IMR-90 (cell line): Measurements from ENCODE around the gene ST7. TPM values are rescaled to one million over a fixed set of nuclear protein-coding genes. Genes with fewer than 3 reads are reported as not detected.

Experiments
- ATAC-seq: fragments of 200-7000 bp; cut with Tn5 transposase; 2 replicates; pipeline ENCODE4 v1.9.1; 2020; ENCODE audit warnings: low read depth, mild to moderate bottlenecking, moderate library complexity
- BruUV-seq: library from RNA; stranded (reverse); fragments of 400-500 nt; replicated peaks from 2 replicates; lab custom pipeline; 2021; lab: Mats Ljungman, UMichigan
- CTCF ChIA-PET: fragments of 300-600 bp; formaldehyde crosslinking; extraction: SDS; loops from one replicate; lab custom pipeline; 2021; ENCODE audit warnings: antibody characterized with exemption; lab: Yijun Ruan, JAX
- POLR2A ChIA-PET: fragments of 300-600 bp; sonication (Branson Sonifier 250); formaldehyde crosslinking; loops from one replicate; lab custom pipeline; 2022; ENCODE audit warnings: antibody characterized with exemption; ENCODE audit not compliant: unreplicated experiment; lab: Charles Lee
- DNase-seq: peaks from one replicate; pipeline ENCODE4 v3.0.0; 2013
- H2AFZ ChIP-seq: replicated peaks from 2 replicates; pipeline ENCODE3; 2013; ENCODE audit warnings: low read length, mild to moderate bottlenecking; ENCODE audit not compliant: poor library complexity
- H2AK5ac ChIP-seq: 2 replicates; pipeline ENCODE4 v1.6.1; 2013; ENCODE audit warnings: low read depth, low read length, inconsistent platforms
- H2AK9ac ChIP-seq: replicated peaks from 2 replicates; pipeline ENCODE3; 2013; ENCODE audit warnings: mild to moderate bottlenecking, low read depth, low read length, moderate library complexity; ENCODE audit not compliant: poor library complexity
- H2BK120ac ChIP-seq: 2 replicates; pipeline ENCODE4 v1.6.1; 2013; ENCODE audit warnings: low read depth, low read length, inconsistent platforms
- H2BK15ac ChIP-seq: 3 replicates; pipeline ENCODE4 v1.6.1; 2013; ENCODE audit warnings: low read depth, low read length, inconsistent platforms
- H2BK20ac ChIP-seq: 2 replicates; pipeline ENCODE4 v1.6.1; 2013; ENCODE audit warnings: low read depth, mild to moderate bottlenecking, inconsistent platforms, low read length, moderate library complexity
- H2BK5ac ChIP-seq: 2 replicates; pipeline ENCODE4 v1.6.1; 2013; ENCODE audit warnings: mild to moderate bottlenecking, low read depth, low read length, inconsistent platforms; ENCODE audit not compliant: poor library complexity, severe bottlenecking
- H3K14ac ChIP-seq: replicated peaks from 2 replicates; pipeline ENCODE4 v1.6.1; 2013; ENCODE audit warnings: low read depth, low read length, inconsistent platforms
- H3K18ac ChIP-seq: 2 replicates; pipeline ENCODE4 v1.6.1; 2013; ENCODE audit warnings: low read depth, low read length, control low read depth
- H3K23ac ChIP-seq: 2 replicates; pipeline ENCODE4 v1.6.1; 2013; ENCODE audit warnings: low read depth, low read length, inconsistent platforms
- H3K27ac ChIP-seq: 2 replicates; pipeline ENCODE4 v1.5.1; 2013; ENCODE audit warnings: mild to moderate bottlenecking, control low read depth, low read length; ENCODE audit not compliant: insufficient read depth
- H3K27me3 ChIP-seq: 2 replicates; pipeline ENCODE4 v1.6.1; 2013; ENCODE audit warnings: low read length; ENCODE audit not compliant: control insufficient read depth, insufficient read depth
- H3K36me3 ChIP-seq: 2 replicates; pipeline ENCODE4 v1.6.1; 2013; ENCODE audit warnings: low read length, mixed read lengths; ENCODE audit not compliant: control insufficient read depth, insufficient read depth
- H3K4ac ChIP-seq: 2 replicates; pipeline ENCODE4 v1.6.1; 2013; ENCODE audit warnings: low read depth, low read length, inconsistent platforms
- H3K4me1 ChIP-seq: 2 replicates; pipeline ENCODE4 v1.6.1; 2013; ENCODE audit warnings: low read length, mixed read lengths; ENCODE audit not compliant: control insufficient read depth, insufficient read depth
- H3K4me2 ChIP-seq: 2 replicates; pipeline ENCODE4 v1.6.1; 2013; ENCODE audit warnings: low read depth, mild to moderate bottlenecking, control low read depth, low read length, moderate library complexity
- H3K4me3 ChIP-seq: 2 replicates; pipeline ENCODE4 v1.5.1; 2013; ENCODE audit warnings: low read depth, mild to moderate bottlenecking, control low read depth, low read length, moderate library complexity; ENCODE audit not compliant: insufficient read depth
- H3K56ac ChIP-seq: 2 replicates; pipeline ENCODE4 v1.6.1; 2013; ENCODE audit warnings: low read length, inconsistent platforms; ENCODE audit not compliant: insufficient read depth; ENCODE audit errors: extremely low read depth
- H3K79me1 ChIP-seq, 2 experiments: 2 replicates each; pipeline ENCODE4 v1.6.1; 2013; ENCODE audit warnings: low read length in 2 of 2, inconsistent platforms in 1 of 2, low read depth in 1 of 2
- H3K9ac ChIP-seq: 2 replicates; pipeline ENCODE4 v1.6.1; 2013; ENCODE audit warnings: low read depth, low read length, control low read depth
- H3K9me1 ChIP-seq: 2 replicates; pipeline ENCODE4 v1.6.1; 2013; ENCODE audit warnings: low read length, inconsistent platforms; ENCODE audit not compliant: insufficient read depth
- H3K9me3 ChIP-seq: 2 replicates; pipeline ENCODE4 v1.6.1; 2013; ENCODE audit warnings: low read length; ENCODE audit not compliant: control insufficient read depth, insufficient read depth
- H4K20me1 ChIP-seq: 2 replicates; pipeline ENCODE4 v1.6.1; 2013; ENCODE audit warnings: low read length, inconsistent platforms; ENCODE audit not compliant: insufficient read depth
- H4K5ac ChIP-seq: 2 replicates; pipeline ENCODE4 v1.6.1; 2013; ENCODE audit warnings: mild to moderate bottlenecking, low read depth, low read length, control low read depth
- H4K8ac ChIP-seq, 2 experiments: 2 replicates each; pipeline ENCODE4 v1.6.1; 2013; ENCODE audit warnings: low read depth in 2 of 2, low read length in 2 of 2, control low read depth in 1 of 2, inconsistent platforms in 1 of 2
- H4K91ac ChIP-seq: 2 replicates; pipeline ENCODE4 v1.6.1; 2013; ENCODE audit warnings: low read depth, low read length, inconsistent platforms; ENCODE audit not compliant: insufficient read depth
- BHLHE40 ChIP-seq: fragments of 150-350 bp; IDR thresholded peaks from 2 replicates; pipeline ENCODE4 v1.6.1; 2016; ENCODE audit warnings: mild to moderate bottlenecking, low read depth, low read length
- CEBPB ChIP-seq: IDR thresholded peaks from 2 replicates; pipeline ENCODE4 v1.6.1; 2012; ENCODE audit warnings: low read depth, low read length, improper control_type of control experiment
- FOS ChIP-seq: fragments of 150-350 bp; IDR thresholded peaks from 2 replicates; pipeline ENCODE4 v1.6.1; 2016; ENCODE audit warnings: low read depth, low read length
- POLR2A ChIP-seq: IDR thresholded peaks from 2 replicates; pipeline ENCODE4 v1.6.1; 2012; ENCODE audit warnings: mild to moderate bottlenecking, low read depth, low read length
- WGBS, 2 experiments: methylation state at CpG; one replicate each; pipeline versions ENCODE4 v1.1.5 to v1.1.7; 2013; ENCODE audit warnings: missing lambda C conversion rate in 2 of 2; ENCODE audit not compliant: insufficient read length in 1 of 2; ENCODE audit errors: extremely low coverage in 2 of 2; 5-methylcytosine and 5-hydroxymethylcytosine counted together
- dilution Hi-C: fragments of 300-500 bp; cut with HindIII; formaldehyde crosslinking; loops from one replicate; pipeline ENCODE4 v1.14.3; 2018; ENCODE audit warnings: low sequenced_read_pairs; ENCODE audit not compliant: unreplicated experiment
- in situ Hi-C: fragments of 300-500 bp; cut with MboI; formaldehyde crosslinking; loops from 3 replicates; pipeline ENCODE4 v1.14.3; 2019; ENCODE audit warnings: low sequenced_read_pairs, inconsistent platforms, mixed read lengths
- intact Hi-C: fragments of 100-400 bp; cut with micrococcal nuclease; formaldehyde crosslinking; loops from 2 replicates; pipeline ENCODE4 v1.10.0; 2022
- polyA plus RNA-seq, 3 experiments: library from polyadenylated mRNA; depleted of rRNA; stranded (reverse); fragments of >200 nt; gene quantifications; 2 replicates each; pipeline ENCODE4 v1.2.3, GENCODE V29; 2012; ENCODE audit warnings: low replicate concordance in 1 of 3
- total RNA-seq: library from RNA; depleted of rRNA; stranded (reverse); fragments of >200 nt; gene quantifications from 2 replicates; pipeline ENCODE4 v1.2.3, GENCODE V29; 2012
- TF ChIP-seq, protein P1 (sequence below): fragments of 150-350 bp; IDR thresholded peaks from 2 replicates; pipeline ENCODE4 v1.6.1; 2016; ENCODE audit warnings: low read depth, mild to moderate bottlenecking, low read length, moderate library complexity, borderline replicate concordance

The ST7 gene
- total and polyA plus RNA-seq, 2 of the 4 experiments (the other 2 are of a cell fraction) = 18.6 to 26.0 TPM

DNA sequence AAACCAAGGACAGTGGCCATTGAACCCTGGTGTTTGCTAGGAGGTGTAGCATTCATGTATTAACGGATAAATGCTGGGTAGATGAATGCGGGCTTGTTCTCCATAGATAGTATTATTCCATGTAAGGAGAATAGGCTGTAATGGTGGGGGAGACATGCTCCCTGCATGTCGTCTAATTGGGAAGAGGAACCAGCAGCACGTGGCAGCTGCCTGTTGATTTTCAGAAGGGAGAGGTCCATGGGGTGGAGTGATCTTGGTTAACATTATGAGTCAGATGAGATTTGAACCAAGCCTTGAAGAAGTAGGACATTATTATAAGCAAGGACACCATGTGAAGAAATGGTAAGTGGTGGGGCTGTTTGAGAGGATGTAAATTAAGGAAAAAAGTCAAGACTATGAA, 257.1 kb downstream of the ST7 start:
- ChIA-PET POLR2A (no interaction called here), CTCF (no interaction called here)
- Histone ChIP-seq H3K23ac (no peak overlapping the region), H3K9me1 (no peaks in the 10 kb centered on the region), H2BK120ac (0 out of 2 replicates have a peak overlapping the region, but pooled peaks have one; percentile 6), H3K4me1 (no peaks in the 10 kb centered on the region; the same call in 1 of the 2 replicates), H4K8ac (no peak overlapping the region), H3K9ac (no peak overlapping the region), H3K56ac (no peak overlapping the region), H3K27ac (no peak overlapping the region), H3K9me3 (no peaks in the 10 kb centered on the region), H3K27me3 (no peaks in the 10 kb centered on the region), H3K4ac (no peak overlapping the region), H2AK9ac (no peak overlapping the region), H3K36me3 (peaks cover 6% of the 10 kb centered on the region), H4K20me1 (no peaks in the 10 kb centered on the region), H3K18ac (peak overlapping the region; percentile 16; the same call in 1 of the 2 replicates), H3K4me2 (no peak overlapping the region), H4K91ac (no peak overlapping the region), H3K14ac (no peak overlapping the region), H3K79me1 (no peaks in the 10 kb centered on the region; a peak in 1 of 4 replicates), H2BK20ac (no peak overlapping the region), H2BK15ac (no peak overlapping the region), H2AK5ac (peak overlapping the region; percentile 59), H3K4me3 (no peak overlapping the region), H2AFZ (no peak overlapping the region), H2BK5ac (no peak overlapping the region), H4K5ac (no peak overlapping the region)
- TF ChIP-seq, protein P1, sequence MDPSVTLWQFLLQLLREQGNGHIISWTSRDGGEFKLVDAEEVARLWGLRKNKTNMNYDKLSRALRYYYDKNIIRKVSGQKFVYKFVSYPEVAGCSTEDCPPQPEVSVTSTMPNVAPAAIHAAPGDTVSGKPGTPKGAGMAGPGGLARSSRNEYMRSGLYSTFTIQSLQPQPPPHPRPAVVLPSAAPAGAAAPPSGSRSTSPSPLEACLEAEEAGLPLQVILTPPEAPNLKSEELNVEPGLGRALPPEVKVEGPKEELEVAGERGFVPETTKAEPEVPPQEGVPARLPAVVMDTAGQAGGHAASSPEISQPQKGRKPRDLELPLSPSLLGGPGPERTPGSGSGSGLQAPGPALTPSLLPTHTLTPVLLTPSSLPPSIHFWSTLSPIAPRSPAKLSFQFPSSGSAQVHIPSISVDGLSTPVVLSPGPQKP = no peak
- no peak for TF ChIP-seq POLR2A
- no peak for TF ChIP-seq BHLHE40
- no peak for TF ChIP-seq FOS
- no peak for TF ChIP-seq CEBPB
- dilution Hi-C loops (no loop called here), in situ Hi-C loops (loop anchor here (5.0 kb wide), 1 partner anchor 172 kb away; no protein-coding TSS in a partner anchor), intact Hi-C loops (loop anchor here (5.0 kb wide), 3 partner anchors 73 to 283 kb away; no protein-coding TSS in a partner anchor)
- no TSS peak for BruUV-seq
- WGBS, 2 experiments = 100% methylated on average over 4 of the region's 4 CpGs; no CpG with 5 or more reads in 1 of the 2 experiments
- DNase-seq (no peak), ATAC-seq (no peak)
